GM21381 (cell line): ENCODE measurements around the gene MSRB3.
"Not testable (repeated sequence)": the region's sequence is repeated elsewhere in the genome, so short reads cannot be mapped to it uniquely, and the experiment has no call there.

Experiments used
- ATAC-seq: cut with Tn5 transposase; IDR thresholded peaks from one replicate; pipeline ENCODE4 v1.9.1; 2021; ENCODE audit warnings: mild to moderate bottlenecking, moderate library complexity; ENCODE audit not compliant: unreplicated experiment

MSRB3 gene

DNA sequence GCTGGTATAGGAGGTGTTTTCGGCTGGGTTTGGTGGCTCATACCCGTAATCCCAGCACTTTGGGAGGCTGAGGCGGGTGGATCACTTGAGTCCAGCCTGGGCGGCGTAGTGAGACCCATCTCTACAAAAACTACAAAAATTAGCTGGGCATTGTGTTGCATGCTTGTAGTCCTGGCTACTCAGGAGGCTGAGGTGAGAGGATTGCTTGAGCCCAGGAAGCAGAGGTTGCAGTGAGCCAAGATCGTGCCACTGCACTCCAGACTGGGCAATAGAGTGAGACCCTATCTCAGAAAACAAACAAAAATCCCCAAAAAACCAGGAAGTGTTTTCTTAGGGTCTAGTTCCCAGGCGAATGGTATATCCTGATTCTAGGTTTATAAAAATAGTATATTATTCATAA, 7.0 kb downstream of the MSRB3 start:
- ATAC-seq = not testable (repeated sequence)

DNA sequence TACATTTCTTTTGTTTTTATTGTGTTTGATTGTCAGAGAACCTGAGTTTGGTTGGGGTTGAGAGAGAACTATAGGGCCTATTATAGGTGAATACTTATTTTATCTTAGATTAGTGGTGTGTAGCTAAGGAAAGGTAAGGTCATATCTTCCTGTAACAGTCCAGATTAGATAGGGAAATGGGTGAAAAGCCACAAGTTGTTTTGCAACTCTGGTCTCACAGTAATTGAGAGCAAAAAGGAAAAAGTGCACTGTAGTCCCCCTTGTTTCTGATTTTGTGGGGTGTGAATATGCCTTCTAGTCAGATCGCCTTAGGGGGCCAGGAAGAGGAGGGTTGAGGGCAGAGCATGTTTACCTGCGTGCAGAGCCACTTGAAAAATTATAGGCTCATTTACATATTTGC, 8.9 kb downstream of the MSRB3 start:
- ATAC-seq = no peak

- no peak for ATAC-seq
Measured at GRCh38 chr12:65292241-65292640, 13.8 kb downstream of the MSRB3 start.

- no peak for ATAC-seq
Measured at GRCh38 chr12:65293735-65294134, 15.3 kb downstream of the MSRB3 start.

GRCh38 chr12:65294641-65295262, 16.3 kb downstream of the MSRB3 start:
- no peak for ATAC-seq

- no peak for ATAC-seq
Measured at GRCh38 chr12:65296508-65297265, 18.2 kb downstream of the MSRB3 start.

- no peak for ATAC-seq
Measured at GRCh38 chr12:65300097-65300496, 21.6 kb downstream of the MSRB3 start.

GRCh38 chr12:65300679-65301349, 22.3 kb downstream of the MSRB3 start:
- ATAC-seq = no peak

DNA sequence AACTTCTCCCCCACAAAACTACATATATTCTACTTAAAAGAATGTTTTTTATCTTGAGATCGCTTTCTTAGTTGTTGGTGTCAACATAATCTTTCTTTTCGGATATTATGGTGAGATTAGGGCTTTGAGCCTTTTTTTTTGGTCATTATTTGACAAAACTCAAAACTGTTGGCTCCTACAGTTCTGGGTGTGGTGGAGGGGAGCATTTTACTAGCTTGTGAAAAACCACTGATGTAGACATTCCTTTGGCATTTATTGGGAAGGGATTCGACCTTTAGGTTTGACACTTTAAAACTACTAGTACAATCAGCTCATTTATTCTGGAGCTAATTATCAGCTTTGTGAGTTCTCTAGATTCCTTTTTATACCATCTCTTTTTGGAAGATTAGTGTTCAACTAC, 24.4 kb downstream of the MSRB3 start:
- no peak for ATAC-seq

DNA sequence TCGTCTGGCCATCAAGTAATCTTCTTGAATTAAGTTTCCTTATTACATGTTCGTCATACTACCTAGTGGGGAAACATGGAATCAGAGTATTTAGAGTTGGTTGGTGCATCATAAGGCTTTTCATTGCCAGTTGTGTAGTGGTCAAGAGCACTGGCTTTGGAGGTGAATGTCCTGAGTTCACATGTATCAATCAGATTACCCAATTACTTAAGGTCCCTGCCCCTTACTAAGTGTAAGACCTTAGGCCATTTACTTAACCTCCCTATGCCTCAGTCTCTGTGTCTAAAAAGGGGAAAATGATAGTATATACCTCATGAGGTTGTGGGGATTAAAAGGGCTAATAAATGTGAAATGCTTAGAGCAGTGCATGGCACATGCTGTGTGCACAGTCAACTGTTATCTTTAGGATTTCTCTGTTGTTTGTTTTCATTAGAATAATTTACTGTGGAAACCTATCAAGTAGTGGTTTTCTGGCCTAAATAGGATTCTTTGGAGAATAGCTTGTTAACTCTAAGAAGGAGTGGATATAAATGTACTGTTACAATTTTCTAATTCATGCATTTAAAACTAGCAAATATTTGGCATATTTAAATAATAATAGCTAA, 27.0 kb downstream of the MSRB3 start:
- ATAC-seq = no peak

- ATAC-seq = no peak
Measured at GRCh38 chr12:65306366-65307168, 28.1 kb downstream of the MSRB3 start.

DNA sequence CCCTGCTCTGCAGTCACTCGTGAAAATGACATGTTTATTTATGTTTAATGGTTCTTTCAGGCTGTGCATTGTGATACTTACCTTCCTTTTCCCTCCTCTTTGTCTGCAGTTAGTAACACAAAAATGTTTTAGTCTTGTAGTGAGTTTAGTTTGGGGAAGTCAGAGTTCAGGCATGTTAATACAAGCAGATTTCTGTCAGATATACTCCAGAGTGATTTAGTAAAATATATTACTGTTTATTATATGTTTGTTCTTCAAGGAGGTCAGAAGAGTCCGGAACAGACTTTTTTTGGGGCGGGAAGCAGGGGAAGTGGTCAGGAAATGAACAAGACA, 28.7 kb downstream of the MSRB3 start:
- no peak for ATAC-seq

GRCh38 chr12:65308006-65308405, 29.5 kb downstream of the MSRB3 start:
- no peak for ATAC-seq

- ATAC-seq = no peak
Measured at GRCh38 chr12:65308601-65309071, 30.2 kb downstream of the MSRB3 start.

DNA sequence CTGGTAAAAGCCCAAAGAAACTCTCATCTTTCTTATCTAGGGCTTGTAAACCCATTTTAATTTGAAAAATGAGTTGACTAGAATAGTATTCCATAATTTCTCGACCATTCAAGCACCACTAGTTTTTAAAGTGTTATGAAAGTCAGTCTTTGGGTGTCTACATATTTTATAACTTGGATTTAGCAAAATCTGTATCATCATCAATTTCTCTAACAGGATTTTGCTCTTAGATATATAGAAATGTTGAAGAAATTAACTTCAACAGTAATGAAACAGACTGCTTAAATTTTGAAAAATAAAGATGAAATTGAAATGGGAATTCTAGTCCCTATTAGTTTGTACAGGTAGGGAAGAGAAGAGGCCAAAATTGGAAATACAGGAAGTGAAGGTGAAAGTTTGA, 32.8 kb downstream of the MSRB3 start:
- no peak for ATAC-seq

- ATAC-seq = no peak
Measured at GRCh38 chr12:65313719-65314317, 35.3 kb downstream of the MSRB3 start.

DNA sequence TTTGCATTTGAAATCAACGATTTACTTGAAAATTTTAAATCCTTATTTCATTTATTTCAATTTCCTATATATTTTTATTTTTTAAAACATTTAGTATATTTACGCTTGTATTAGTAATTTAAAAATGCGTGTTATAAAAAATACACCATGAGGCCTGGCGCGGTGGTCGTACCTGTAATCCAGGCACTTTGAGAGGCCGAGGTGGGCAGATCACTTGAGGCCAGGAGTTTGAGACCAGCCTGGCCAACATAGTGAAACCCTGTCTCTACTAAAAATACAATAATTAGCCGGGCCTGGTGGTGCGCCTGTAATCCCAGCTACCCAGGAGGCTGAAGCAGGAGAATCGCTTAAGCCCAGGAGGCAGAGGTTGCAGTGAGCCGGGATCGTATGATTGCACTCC, 36.8 kb downstream of the MSRB3 start:
- not testable (repeated sequence) for ATAC-seq

GRCh38 chr12:65318186-65318685, 39.8 kb downstream of the MSRB3 start:
- no peak for ATAC-seq

- ATAC-seq = no peak
Measured at GRCh38 chr12:65319688-65320200, 41.3 kb downstream of the MSRB3 start.

- no peak for ATAC-seq
Measured at GRCh38 chr12:65323070-65323469, 44.6 kb downstream of the MSRB3 start.
